ENCODE results near the gene MC5R. TPM values are rescaled to one million over a fixed set of nuclear protein-coding genes. Genes with fewer than 3 reads are reported as not detected.

The MC5R gene
- total and polyA plus RNA-seq, 4 donors, result not detected

- Histone ChIP-seq H3K4me1 (ENCODE audit: control insufficient read depth in 4 of 4, insufficient read depth in 4 of 4, low read length in 3 of 4) (no peaks in the 10 kb centered on the region), H3K27me3 (ENCODE audit: control insufficient read depth in 4 of 4, insufficient read depth in 4 of 4, low read length in 3 of 4) (peaks cover 0 to 5% (median 0%) of the 10 kb centered on the region in 4 donors), H3K9me3 (ENCODE audit: control insufficient read depth in 4 of 4, low read length in 3 of 4) (no peaks in the 10 kb centered on the region), H3K27ac (ENCODE audit: low read depth in 1 of 2, low read length in 2 of 2) (no peak overlapping the region), H3K9ac (ENCODE audit: low read depth in 1 of 2, low read length in 2 of 2) (no peak overlapping the region), H3K36me3 (ENCODE audit: control insufficient read depth in 4 of 4, insufficient read depth in 3 of 4, low read depth in 1 of 4, low read length in 3 of 4) (no peaks in the 10 kb centered on the region), H3K4me3 (ENCODE audit: low read depth in 1 of 3, low read length in 3 of 3) (no peak overlapping the region)
- WGBS, result 75% methylated on average over 4 of the region's 4 CpGs
- no peak for TF ChIP-seq EGR1 (IDR thresholded peaks at IDR 0.05; ENCODE audit: low read depth in 2 of 2)
- no peak for TF ChIP-seq RAD21 (IDR thresholded peaks at IDR 0.05)
- TF ChIP-seq CTCF (IDR thresholded peaks at IDR 0.05; ENCODE audit: low read depth, low read length, missing input control), result no peak
- TF ChIP-seq FOXA1 (IDR thresholded peaks at IDR 0.05), result no peak
- no peak for TF ChIP-seq GABPA (IDR thresholded peaks at IDR 0.05 in 1 of 2, conservative IDR thresholded peaks at IDR 0.05 in 1 of 2)
- TF ChIP-seq YY1 (IDR thresholded peaks at IDR 0.05), result no peak
- TF ChIP-seq ATF3 (IDR thresholded peaks at IDR 0.05), result no peak
- no peak for TF ChIP-seq MAX (IDR thresholded peaks at IDR 0.05)
- no peak for TF ChIP-seq JUND (IDR thresholded peaks at IDR 0.05)
- TF ChIP-seq RXRA (IDR thresholded peaks at IDR 0.05), result no peak
- TF ChIP-seq HNF4A (conservative IDR thresholded peaks at IDR 0.05), result no peak
- no peak for DNase-seq (ENCODE audit: low spot score)
Measured at GRCh38 chr18:13874558-13874957, 50.6 kb downstream of the MC5R start.

Other genes starting within 250 kb of the MC5R start
- gene FAM210A, start 97.6 kb upstream of the MC5R start, total RNA-seq, result 10 to 100 TPM; 12.3 to 18.3 TPM
- gene FAM210A, start 97.6 kb upstream of the MC5R start, polyA plus RNA-seq, result 10 to 100 TPM; 10.5 to 12.8 TPM
- gene RNMT, start 97.5 kb upstream of the MC5R start, total RNA-seq, result 10 to 100 TPM; 10.0 to 12.6 TPM
- 10 to 100 TPM in 1 of 2 donors, 1 to 10 TPM in 1; 4.9 to 23.1 TPM for gene RNMT, start 97.5 kb upstream of the MC5R start, polyA plus RNA-seq
- not detected for gene MC2R, start 91.4 kb downstream of the MC5R start, total RNA-seq
- not detected for gene MC2R, start 91.4 kb downstream of the MC5R start, polyA plus RNA-seq